HG03097 (cell line): ENCODE measurements around the gene JMJD4.
"Not testable (repeated sequence)": the region's sequence is repeated elsewhere in the genome, so short reads cannot be mapped to it uniquely, and the experiment has no call there.

Source experiments
- ATAC-seq: cut with Tn5 transposase; IDR thresholded peaks from one replicate; pipeline ENCODE4 v1.9.1; 2021; ENCODE audit not compliant: unreplicated experiment, low FRiP score

Gene JMJD4

DNA sequence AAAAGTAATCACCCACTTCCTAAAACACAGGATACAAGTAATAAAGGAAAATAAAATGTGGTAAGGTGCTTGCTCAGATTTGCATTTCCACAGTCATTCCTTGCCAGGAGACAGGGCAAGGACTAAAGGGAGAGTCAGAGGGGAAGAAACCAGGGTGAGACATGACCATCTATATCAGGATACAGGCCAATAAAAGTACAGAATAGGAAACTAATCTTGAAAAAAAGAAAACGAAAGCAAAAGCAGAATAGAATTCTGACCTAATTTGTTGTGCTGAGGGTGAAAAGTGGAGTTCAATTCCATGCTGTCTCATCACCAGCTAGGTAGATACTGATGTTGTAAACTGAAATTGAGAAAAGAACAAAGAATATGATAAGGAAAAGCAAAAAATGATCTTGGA lies 27.3 kb downstream of the JMJD4 start:
- no peak for ATAC-seq

DNA sequence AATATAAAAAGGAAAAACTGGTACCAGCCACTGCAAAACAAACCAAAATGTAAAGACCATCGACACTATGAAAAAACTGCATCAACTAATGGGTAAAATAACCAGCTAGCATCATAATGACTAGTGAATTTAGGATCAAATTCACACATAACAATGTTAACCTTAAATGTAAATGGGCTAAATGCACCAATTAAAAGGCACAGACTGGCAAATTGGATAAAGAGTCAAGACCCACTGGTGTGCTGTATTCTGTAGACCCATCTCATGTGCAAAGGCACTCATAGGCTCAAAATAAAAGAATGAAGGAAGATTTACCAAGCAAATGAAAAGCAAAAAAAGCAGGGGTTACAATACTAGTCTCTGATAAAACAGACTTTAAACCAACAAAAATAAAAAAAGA lies 33.5 kb downstream of the JMJD4 start:
- ATAC-seq: not testable (repeated sequence)

DNA sequence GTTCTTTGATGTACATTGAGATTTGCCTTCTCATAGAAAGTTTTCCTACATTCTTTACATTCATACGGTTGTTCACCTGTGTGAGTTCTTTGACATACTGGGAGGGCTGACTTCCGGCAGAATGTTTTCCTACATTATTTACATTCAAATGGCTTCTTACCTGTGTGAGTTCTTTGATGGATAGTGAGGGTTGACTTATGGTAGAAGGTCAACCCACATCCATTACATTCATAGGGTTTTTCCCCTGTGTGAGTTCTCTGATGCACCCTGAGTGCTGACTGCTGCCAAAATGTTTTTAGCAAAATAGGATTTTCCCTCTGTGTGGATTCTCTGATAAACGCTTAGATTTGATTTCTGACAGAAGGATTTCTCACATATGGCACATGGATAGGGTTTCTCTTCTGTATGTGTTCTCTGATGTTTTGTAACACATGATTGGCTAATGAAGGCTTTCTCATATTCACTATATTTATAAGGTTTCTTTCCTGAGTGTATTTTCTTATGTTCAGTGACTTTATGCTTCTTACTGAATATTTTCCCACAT lies 37.7 kb downstream of the JMJD4 start:
- no peak for ATAC-seq

DNA sequence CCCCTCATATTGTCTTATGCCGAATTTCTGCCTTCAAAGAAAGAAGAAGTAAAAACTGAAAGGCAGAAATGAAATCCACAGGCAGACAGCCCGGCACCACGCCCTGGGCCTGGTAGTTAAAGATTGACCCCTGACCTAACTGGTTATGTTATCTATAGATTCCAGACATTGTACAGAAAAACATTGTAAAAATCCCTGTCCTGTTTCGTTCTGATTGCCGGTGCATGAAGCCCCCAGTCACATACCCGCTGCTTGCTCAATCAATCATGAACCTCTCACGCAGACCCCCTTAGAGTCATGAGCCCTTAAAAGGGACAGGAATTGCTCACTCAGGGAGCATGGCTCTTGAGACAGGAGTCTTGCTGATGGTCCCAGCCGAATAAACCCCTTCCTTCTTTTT lies 49.3 kb downstream of the JMJD4 start:
- ATAC-seq: no peak
